Measurements from ENCODE around the gene CTNNA2.

CTNNA2 gene

DNA sequence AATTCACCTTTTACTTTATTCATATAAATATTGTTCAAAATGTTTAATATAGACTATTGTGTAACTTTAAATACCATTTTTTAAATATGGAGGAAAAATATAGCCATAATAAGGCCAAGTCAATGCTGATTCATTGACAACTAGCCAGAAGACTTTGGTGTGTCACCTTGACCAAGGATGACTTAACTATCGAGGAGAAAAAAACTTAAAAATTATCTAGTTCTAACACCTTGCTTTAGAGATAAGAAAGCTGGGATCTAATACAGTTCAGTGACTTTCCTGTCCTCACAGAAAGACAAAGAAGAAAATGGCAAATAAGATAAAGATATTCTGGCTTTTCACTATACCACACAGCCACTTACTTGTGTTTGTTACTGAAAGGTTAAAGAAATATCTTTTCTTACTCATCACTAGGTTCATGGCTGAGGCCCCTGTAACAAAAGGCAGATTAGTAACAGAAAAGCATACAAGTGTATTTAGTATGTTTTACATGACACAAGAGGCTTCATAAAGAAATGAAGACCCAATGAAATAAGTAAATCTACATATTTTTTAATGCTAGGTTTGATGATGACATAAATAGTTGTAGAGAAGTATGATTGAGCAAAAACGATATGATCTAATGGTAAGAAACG lies 857.6 kb downstream of the CTNNA2 start:
- Histone ChIP-seq H3K4me1 (no peaks in the 10 kb centered on the region), H3K4me3 (ENCODE audit: low read depth, low read length) (no peak overlapping the region), H2AFZ (no peak overlapping the region), H3K9me3 (ENCODE audit: control insufficient read depth, low read length) (no peaks in the 10 kb centered on the region), H3K27ac (no peak overlapping the region), H3K79me2 (no peaks in the 10 kb centered on the region), H3K27me3 (ENCODE audit: control insufficient read depth, insufficient read depth, low read length) (no peaks in the 10 kb centered on the region), H3K4me2 (ENCODE audit: low read length) (no peak overlapping the region), H3K9ac (no peak overlapping the region), H3K36me3 (ENCODE audit: control insufficient read depth, insufficient read depth, low read length) (no peaks in the 10 kb centered on the region)
- TF ChIP-seq CTCF (IDR thresholded peaks at IDR 0.05), result no peak

DNA sequence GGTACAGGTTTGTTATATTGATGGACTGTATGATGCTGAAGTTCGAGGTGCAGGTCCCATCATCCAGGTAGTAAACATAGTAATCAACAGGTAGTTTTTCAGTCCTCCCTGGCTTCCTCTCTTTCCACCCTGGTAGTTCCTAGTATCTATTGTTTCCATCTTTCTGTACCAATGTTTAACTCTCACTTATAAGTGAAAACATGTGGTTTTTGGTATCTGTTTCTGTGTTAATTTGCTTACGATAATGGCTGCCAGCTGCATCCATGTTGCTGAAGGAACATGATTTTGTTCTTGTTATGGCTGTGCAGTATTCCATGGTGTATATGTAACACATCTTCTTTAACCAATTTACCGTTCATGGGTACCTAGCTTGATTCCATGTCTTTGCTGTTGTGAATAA lies 861.3 kb downstream of the CTNNA2 start:
- no peak for TF ChIP-seq CTCF (IDR thresholded peaks at IDR 0.05)
- Histone ChIP-seq H3K9ac (no peak overlapping the region), H3K9me3 (ENCODE audit: control insufficient read depth, low read length) (no peaks in the 10 kb centered on the region), H3K36me3 (ENCODE audit: control insufficient read depth, insufficient read depth, low read length) (no peaks in the 10 kb centered on the region), H2AFZ (no peak overlapping the region), H3K79me2 (no peaks in the 10 kb centered on the region), H3K27ac (no peak overlapping the region), H3K4me1 (no peaks in the 10 kb centered on the region), H3K27me3 (ENCODE audit: control insufficient read depth, insufficient read depth, low read length) (no peaks in the 10 kb centered on the region), H3K4me3 (ENCODE audit: low read depth, low read length) (no peak overlapping the region), H3K4me2 (ENCODE audit: low read length) (no peak overlapping the region)

GRCh38 chr2:80377071-80377470 lies 864.2 kb downstream of the CTNNA2 start:
- Histone ChIP-seq H3K4me2 (ENCODE audit: low read length) (no peak overlapping the region), H3K9ac (no peak overlapping the region), H2AFZ (no peak overlapping the region), H3K9me3 (ENCODE audit: control insufficient read depth, low read length) (no peaks in the 10 kb centered on the region), H3K4me1 (no peaks in the 10 kb centered on the region), H3K27ac (no peak overlapping the region), H3K27me3 (ENCODE audit: control insufficient read depth, insufficient read depth, low read length) (no peaks in the 10 kb centered on the region), H3K36me3 (ENCODE audit: control insufficient read depth, insufficient read depth, low read length) (no peaks in the 10 kb centered on the region), H3K79me2 (no peaks in the 10 kb centered on the region), H3K4me3 (ENCODE audit: low read depth, low read length) (no peak overlapping the region)
- no peak for TF ChIP-seq CTCF (IDR thresholded peaks at IDR 0.05)

DNA sequence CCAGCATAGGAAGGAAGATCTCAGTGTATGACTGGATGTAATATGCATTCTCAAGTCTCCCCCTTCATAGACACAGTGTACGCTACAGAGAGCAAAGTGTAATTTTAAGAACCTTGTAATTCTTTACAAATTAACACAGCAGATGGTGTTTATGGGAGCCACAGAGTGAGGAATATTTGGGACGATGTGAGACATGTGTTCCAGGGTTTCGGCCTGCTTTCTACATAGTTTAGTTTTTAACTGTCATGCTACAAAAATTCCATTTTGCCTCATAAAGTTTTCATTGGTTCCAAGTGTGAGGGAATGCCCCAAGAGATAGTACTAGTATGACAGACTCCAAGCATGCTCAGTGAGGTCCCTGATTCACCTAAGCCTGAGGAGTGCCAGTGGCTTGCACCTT lies 867.9 kb downstream of the CTNNA2 start:
- H3K79me2 ChIP-seq, result no peaks in the 10 kb centered on the region
- H3K27ac ChIP-seq, result no peak overlapping the region
- H3K4me3 ChIP-seq (ENCODE audit: low read depth, low read length), result no peak overlapping the region
- H2AFZ ChIP-seq, result no peak overlapping the region
- H3K27me3 ChIP-seq (ENCODE audit: control insufficient read depth, insufficient read depth, low read length), result no peaks in the 10 kb centered on the region
- TF ChIP-seq CTCF (IDR thresholded peaks at IDR 0.05), result no peak
- H3K9ac ChIP-seq, result no peak overlapping the region
- no peak overlapping the region for H3K4me2 ChIP-seq (ENCODE audit: low read length)
- H3K4me1 ChIP-seq, result no peaks in the 10 kb centered on the region
- H3K9me3 ChIP-seq (ENCODE audit: control insufficient read depth, low read length), result no peaks in the 10 kb centered on the region
- no peaks in the 10 kb centered on the region for H3K36me3 ChIP-seq (ENCODE audit: control insufficient read depth, insufficient read depth, low read length)

GRCh38 chr2:80381666-80382065 lies 868.8 kb downstream of the CTNNA2 start:
- no peak overlapping the region for H3K4me2 ChIP-seq (ENCODE audit: low read length)
- no peaks in the 10 kb centered on the region for H3K9me3 ChIP-seq (ENCODE audit: control insufficient read depth, low read length)
- no peaks in the 10 kb centered on the region for H3K4me1 ChIP-seq
- H3K27ac ChIP-seq, result no peak overlapping the region
- H3K9ac ChIP-seq, result no peak overlapping the region
- no peaks in the 10 kb centered on the region for H3K79me2 ChIP-seq
- no peak overlapping the region for H3K4me3 ChIP-seq (ENCODE audit: low read depth, low read length)
- no peaks in the 10 kb centered on the region for H3K36me3 ChIP-seq (ENCODE audit: control insufficient read depth, insufficient read depth, low read length)
- no peak overlapping the region for H2AFZ ChIP-seq
- TF ChIP-seq CTCF (IDR thresholded peaks at IDR 0.05), result no peak
- H3K27me3 ChIP-seq (ENCODE audit: control insufficient read depth, insufficient read depth, low read length), result no peaks in the 10 kb centered on the region

All from parathyroid adenoma (tissue), 2 donors.